HepG2 (cell line): ENCODE data around the gene FAM222A. TPM values are rescaled to one million over a fixed set of nuclear protein-coding genes. Genes with fewer than 3 reads are reported as not detected.

Experiments
- AFF4 ChIP-seq: sonication (generic); formaldehyde crosslinking; IDR thresholded peaks from 2 replicates; pipeline ENCODE4 v1.4.0; 2020; ENCODE audit warnings: missing genetic modification reagents
- AGO2 ChIP-seq: fragments of 200-400 bp; formaldehyde crosslinking; optimal IDR thresholded peaks from 2 replicates; pipeline ENCODE3; 2017; ENCODE audit warnings: mild to moderate bottlenecking, low read depth, low read length, moderate library complexity
- ARID2 ChIP-seq: sonication (generic); formaldehyde crosslinking; IDR thresholded peaks from 2 replicates; pipeline ENCODE4 v1.8.1; 2022; ENCODE audit warnings: mild to moderate bottlenecking, missing genetic modification reagents, borderline replicate concordance
- ATF5 ChIP-seq: sonication (generic); formaldehyde crosslinking; IDR thresholded peaks from 2 replicates; pipeline ENCODE4 v1.4.0; 2020; ENCODE audit warnings: mild to moderate bottlenecking, low read depth, missing genetic modification reagents
- E2F1 ChIP-seq: sonication (generic); formaldehyde crosslinking; IDR thresholded peaks from 2 replicates; pipeline ENCODE4 v1.5.0; 2020; ENCODE audit warnings: missing genetic modification reagents
- GABPB1 ChIP-seq: IDR thresholded peaks from 2 replicates; pipeline ENCODE4 v1.6.1; 2016; ENCODE audit warnings: mild to moderate bottlenecking, missing genetic modification reagents, moderate library complexity, missing compliant biosample characterization
- HINFP ChIP-seq: sonication (generic); formaldehyde crosslinking; IDR thresholded peaks from 2 replicates; pipeline ENCODE4 v1.4.0; 2020; ENCODE audit warnings: low read depth, mild to moderate bottlenecking, missing genetic modification reagents
- HOMEZ ChIP-seq: IDR thresholded peaks from 2 replicates; pipeline ENCODE4 v1.6.1; 2016; ENCODE audit warnings: low read depth
- ISX ChIP-seq: sonication (generic); formaldehyde crosslinking; conservative IDR thresholded peaks from 2 replicates; pipeline ENCODE4 v1.5.0; 2020; ENCODE audit warnings: missing genetic modification reagents
- REL ChIP-seq: sonication (generic); formaldehyde crosslinking; conservative IDR thresholded peaks from 2 replicates; pipeline ENCODE4 v1.8.0; 2022; ENCODE audit warnings: mild to moderate bottlenecking, missing genetic modification reagents, moderate library complexity
- SMYD3 ChIP-seq: sonication (generic); formaldehyde crosslinking; IDR thresholded peaks from 2 replicates; pipeline ENCODE4 v1.8.1; 2023; ENCODE audit warnings: mild to moderate bottlenecking, missing genetic modification reagents
- TFAP4 ChIP-seq: sonication (generic); IDR thresholded peaks from 2 replicates; pipeline ENCODE4 v1.6.1; 2016; ENCODE audit warnings: low read depth, borderline replicate concordance
- TMF1 ChIP-seq: sonication (generic); formaldehyde crosslinking; IDR thresholded peaks from 2 replicates; pipeline ENCODE4 v1.8.1; 2022; ENCODE audit warnings: low read depth, missing genetic modification reagents
- ZFY ChIP-seq: sonication (generic); formaldehyde crosslinking; IDR thresholded peaks from 2 replicates; pipeline ENCODE4 v1.4.0; 2020; ENCODE audit warnings: missing genetic modification reagents
- ZNF12 ChIP-seq: sonication (generic); formaldehyde crosslinking; IDR thresholded peaks from 2 replicates; pipeline ENCODE4 v1.5.0; 2020; ENCODE audit warnings: missing genetic modification reagents
- ZNF263 ChIP-seq: sonication (generic); formaldehyde crosslinking; IDR thresholded peaks from 2 replicates; pipeline ENCODE4 v1.4.0; 2020; ENCODE audit warnings: missing genetic modification reagents
- ZNF496 ChIP-seq: sonication (generic); formaldehyde crosslinking; IDR thresholded peaks from 2 replicates; pipeline ENCODE4 v1.8.1; 2023; ENCODE audit warnings: mild to moderate bottlenecking, moderate library complexity, missing genetic modification reagents; ENCODE audit not compliant: insufficient replicate concordance
- ZNF605 ChIP-seq: sonication (generic); formaldehyde crosslinking; IDR thresholded peaks from 2 replicates; pipeline ENCODE4 v1.8.0; 2022; ENCODE audit warnings: mild to moderate bottlenecking, missing genetic modification reagents
- ZNF777 ChIP-seq: sonication (generic); formaldehyde crosslinking; IDR thresholded peaks from 2 replicates; pipeline ENCODE4 v1.4.0; 2020; ENCODE audit warnings: missing genetic modification reagents
- polyA plus RNA-seq, 8 experiments: library from polyadenylated mRNA; depleted of rRNA in 3 of 8; stranded (reverse) in 7 of 8; unstranded in 1 of 8; fragments of >200 nt; fragmentation: Illumina TruSeq in 4 of 8; extraction: Trizol in 4 of 8; gene quantifications; 2 replicates each; pipeline versions ENCODE4 v1.2.1 to v1.2.3, GENCODE V29; 2011 to 2016; ENCODE audit warnings: low read depth in 4 of 8, missing spikeins in 1 of 8, mixed read lengths in 1 of 8; ENCODE audit not compliant: insufficient read depth in 1 of 8
- total RNA-seq, 5 experiments: library from RNA; depleted of rRNA; stranded (reverse); fragments of >200 nt; fragmentation: Illumina TruSeq; extraction: Trizol; gene quantifications; 2 replicates each; pipeline ENCODE4 v1.2.3, GENCODE V29; 2016; ENCODE audit warnings: low read depth in 1 of 5

The FAM222A gene
- total and polyA plus RNA-seq, 2 of the 13 experiments (the other 11 are each of a cell fraction or from before 2014, with no cell fraction given) = 2.7 to 9.6 TPM

- TF ChIP-seq AGO2 (peak; percentile 75), ARID2 (peak; percentile 76; the same call in 1 of the 2 replicates), ZNF777 (CRISPR knock-in tag) (peak; percentile 99), ZFY (CRISPR knock-in tag) (peak; percentile 60), REL (CRISPR knock-in tag) (no peak), AFF4 (no peak), ISX (CRISPR knock-in tag) (no peak), ZNF496 (CRISPR knock-in tag) (no peak), ZNF263 (CRISPR knock-in tag) (peak; percentile 20; the same call in 1 of the 2 replicates), E2F1 (CRISPR knock-in tag) (no peak), ZNF605 (CRISPR knock-in tag) (no peak), SMYD3 (CRISPR knock-in tag) (0 out of 2 replicates have a peak, but pooled peaks have one; percentile 24), TMF1 (CRISPR knock-in tag) (peak; percentile 54), GABPB1 (CRISPR knock-in tag) (0 out of 2 replicates have a peak, but pooled peaks have one; percentile 15), ATF5 (CRISPR knock-in tag) (no peak), HINFP (CRISPR knock-in tag) (0 out of 2 replicates have a peak, but pooled peaks have one; percentile 31), TFAP4 (peak; percentile 7; the same call in 1 of the 2 replicates), ZNF12 (CRISPR knock-in tag) (peak; percentile 53; the same call in 1 of the 2 replicates), HOMEZ (CRISPR knock-in tag) (no peak)
Observed at GRCh38 chr12:109714141-109714912, 702 bp downstream of the FAM222A start (continued).
